Hepatocyte (in vitro differentiated cells): ENCODE results near the gene ATN1. TPM values are rescaled to one million over a fixed set of nuclear protein-coding genes. Genes with fewer than 3 reads are reported as not detected.
A peak's percentile ranks its signal among the peaks of the same experiment; 100 is the strongest.

Source experiments
- DNase-seq: peaks from one replicate; pipeline ENCODE4 v3.0.0-alpha.2; 2016; ENCODE audit warnings: low spot score
- H2AFZ ChIP-seq: fragments of 200-600 bp; sonication (generic); 2 replicates; pipeline ENCODE4 v1.6.0; 2016; ENCODE audit warnings: antibody characterized with exemption, mild to moderate bottlenecking
- H3K27ac ChIP-seq: fragments of 200-600 bp; sonication (generic); 2 replicates; pipeline ENCODE4 v1.5.1; 2016; ENCODE audit warnings: mild to moderate bottlenecking
- H3K27me3 ChIP-seq: fragments of 200-600 bp; sonication (generic); 2 replicates; pipeline ENCODE4 v1.6.1; 2016
- H3K36me3 ChIP-seq: fragments of 200-600 bp; sonication (generic); replicated peaks from 2 replicates; pipeline ENCODE4 v1.5.1; 2016; ENCODE audit warnings: low read depth; ENCODE audit not compliant: insufficient read depth
- H3K4me1 ChIP-seq: fragments of 200-600 bp; sonication (generic); 2 replicates; pipeline ENCODE4 v1.5.1; 2016; ENCODE audit warnings: mild to moderate bottlenecking, moderate library complexity; ENCODE audit not compliant: insufficient read depth
- H3K4me2 ChIP-seq: fragments of 200-600 bp; sonication (generic); 2 replicates; pipeline ENCODE4 v1.6.0; 2016
- H3K4me3 ChIP-seq: fragments of 200-600 bp; sonication (generic); 2 replicates; pipeline ENCODE4 v1.5.1; 2016; ENCODE audit warnings: mild to moderate bottlenecking
- H3K79me2 ChIP-seq: fragments of 200-600 bp; sonication (generic); 2 replicates; pipeline ENCODE4 v1.6.0; 2017; ENCODE audit warnings: mild to moderate bottlenecking
- H3K9me2 ChIP-seq: fragments of 200-600 bp; sonication (generic); replicated peaks from 2 replicates; pipeline ENCODE4 v1.6.0; 2017; ENCODE audit warnings: mild to moderate bottlenecking; ENCODE audit not compliant: insufficient read depth
- H3K9me3 ChIP-seq: fragments of 200-600 bp; sonication (generic); 2 replicates; pipeline ENCODE4 v1.5.1; 2016; ENCODE audit warnings: low read depth, mild to moderate bottlenecking
- H4K20me1 ChIP-seq: fragments of 200-600 bp; sonication (generic); 2 replicates; pipeline ENCODE4 v1.6.0; 2016; ENCODE audit warnings: mild to moderate bottlenecking; ENCODE audit not compliant: insufficient read depth, poor library complexity, severe bottlenecking
- CTCF ChIP-seq: fragments of 200-600 bp; sonication (generic); IDR thresholded peaks from 2 replicates; pipeline ENCODE4 v1.5.1; 2016; ENCODE audit warnings: antibody characterized with exemption, mild to moderate bottlenecking; ENCODE audit not compliant: poor library complexity
- EZH2 ChIP-seq: fragments of 200-600 bp; sonication (generic); IDR thresholded peaks from 2 replicates; pipeline ENCODE4 v1.6.1; 2016; ENCODE audit warnings: antibody characterized with exemption, mild to moderate bottlenecking, borderline replicate concordance
- EZH2phosphoT487 ChIP-seq: fragments of 200-600 bp; sonication (generic); IDR thresholded peaks from one replicate; pipeline ENCODE4 v1.6.1; 2018; ENCODE audit warnings: antibody characterized with exemption, mild to moderate bottlenecking, low read depth, moderate library complexity; ENCODE audit not compliant: unreplicated experiment, severe bottlenecking
- WGBS: methylation state at CpG from one replicate; pipeline ENCODE4 v1.1.6; 2016; ENCODE audit warnings: low lambda C conversion rate; ENCODE audit errors: missing lambda C conversion rate; 5-methylcytosine and 5-hydroxymethylcytosine counted together
- polyA plus RNA-seq: library from polyadenylated mRNA; unstranded; fragments of >200 nt; fragmentation: Nextera tagmentation; extraction: Ambion mirVana; gene quantifications from 2 replicates; pipeline ENCODE4 v1.2.1, GENCODE V29; 2016
- total RNA-seq: library from RNA; depleted of rRNA; stranded (reverse); fragments of >200 nt; gene quantifications from 2 replicates; pipeline ENCODE4 v1.2.3, GENCODE V29; 2014

Gene ATN1
- total and polyA plus RNA-seq, 2 experiments from 2014 or later, result 15.8 to 32.7 TPM

DNA sequence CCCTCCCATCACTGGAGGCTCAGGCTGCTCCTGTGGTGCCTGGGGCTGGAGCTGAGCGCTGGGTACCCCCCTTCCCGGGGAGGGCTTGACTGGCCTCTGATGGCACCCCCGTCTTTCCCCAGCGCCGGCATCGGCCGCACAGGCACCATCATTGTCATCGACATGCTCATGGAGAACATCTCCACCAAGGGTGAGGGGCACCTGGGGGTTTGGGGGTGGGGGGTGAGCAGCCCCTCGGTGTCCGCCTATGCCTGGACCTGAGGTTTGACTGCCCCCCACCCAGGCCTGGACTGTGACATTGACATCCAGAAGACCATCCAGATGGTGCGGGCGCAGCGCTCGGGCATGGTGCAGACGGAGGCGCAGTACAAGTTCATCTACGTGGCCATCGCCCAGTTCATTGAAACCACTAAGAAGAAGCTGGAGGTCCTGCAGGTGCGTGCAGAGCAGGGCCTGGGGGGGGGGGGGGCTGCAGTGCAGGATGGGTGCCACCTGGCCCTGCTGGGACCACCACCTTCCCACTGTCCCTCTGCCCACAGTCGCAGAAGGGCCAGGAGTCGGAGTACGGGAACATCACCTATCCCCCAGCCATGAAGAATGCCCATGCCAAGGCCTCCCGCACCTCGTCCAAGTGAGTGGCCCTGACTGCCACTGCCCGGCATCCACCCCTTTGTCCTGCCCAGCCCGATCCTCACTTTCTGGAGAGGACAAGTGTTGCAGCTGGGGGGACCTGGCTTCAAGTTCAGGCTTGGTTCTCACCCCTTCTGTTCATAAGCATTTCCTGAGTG is 32.2 kb downstream of the ATN1 start:
- no peak overlapping the region for H3K4me3 ChIP-seq
- peaks cover 18% of the 10 kb centered on the region for H3K79me2 ChIP-seq
- TF ChIP-seq CTCF, result no peak
- TF ChIP-seq EZH2, result no peak
- no peak for TF ChIP-seq EZH2phosphoT487
- no peak overlapping the region for H2AFZ ChIP-seq
- no peaks in the 10 kb centered on the region for H4K20me1 ChIP-seq
- no peaks in the 10 kb centered on the region for H3K36me3 ChIP-seq
- H3K27ac ChIP-seq, result no peak overlapping the region
- no peaks in the 10 kb centered on the region for H3K9me2 ChIP-seq
- peaks cover 10% of the 10 kb centered on the region for H3K4me1 ChIP-seq
- no peaks in the 10 kb centered on the region for H3K27me3 ChIP-seq
- WGBS, result 94% methylated on average over 25 of the region's 26 CpGs
- H3K4me2 ChIP-seq, result no peak overlapping the region
- no peaks in the 10 kb centered on the region for H3K9me3 ChIP-seq
- no peak for DNase-seq

GRCh38 chr12:6960593-6961277 is 33.0 kb downstream of the ATN1 start:
- Histone ChIP-seq H2AFZ (no peak overlapping the region), H3K4me2 (peak overlapping the region; percentile 84), H4K20me1 (no peaks in the 10 kb centered on the region), H3K4me3 (no peak overlapping the region), H3K4me1 (peaks cover 15% of the 10 kb centered on the region), H3K27me3 (no peaks in the 10 kb centered on the region), H3K27ac (peak overlapping the region; percentile 100), H3K9me3 (no peaks in the 10 kb centered on the region), H3K36me3 (no peaks in the 10 kb centered on the region), H3K9me2 (no peaks in the 10 kb centered on the region), H3K79me2 (peaks cover 18% of the 10 kb centered on the region)
- TF ChIP-seq EZH2phosphoT487 (no peak), EZH2 (no peak), CTCF (peak; percentile 9)
- no peak for DNase-seq
- WGBS, result 91% methylated on average over 13 of the region's 13 CpGs

GRCh38 chr12:6961278-6961694 is 33.5 kb downstream of the ATN1 start:
- Histone ChIP-seq H3K4me2 (peak overlapping the region; percentile 84), H3K36me3 (no peaks in the 10 kb centered on the region), H4K20me1 (peaks cover 4% of the 10 kb centered on the region), H3K9me3 (no peaks in the 10 kb centered on the region), H3K4me3 (no peak overlapping the region), H3K9me2 (no peaks in the 10 kb centered on the region), H2AFZ (peak overlapping the region; percentile 4), H3K79me2 (peaks cover 22% of the 10 kb centered on the region), H3K4me1 (peaks cover 17% of the 10 kb centered on the region), H3K27me3 (no peaks in the 10 kb centered on the region), H3K27ac (peak overlapping the region; percentile 100)
- 64% methylated on average over 24 of the region's 24 CpGs for WGBS
- DNase-seq, result peak; percentile 43
- TF ChIP-seq CTCF (no peak), EZH2phosphoT487 (no peak), EZH2 (no peak)
